TTC549 (cell line): Measurements from ENCODE around the gene ZNF774.
"Not testable (repeated sequence)": the region's sequence is repeated elsewhere in the genome, so short reads cannot be mapped to it uniquely, and the experiment has no call there.

ENCODE experiments used
- FAIRE-seq: peaks from 2 replicates; lab custom pipeline; 2012; peaks lifted over from hg19 to GRCh38; lab: Jason Lieb, UNC

The ZNF774 gene

DNA sequence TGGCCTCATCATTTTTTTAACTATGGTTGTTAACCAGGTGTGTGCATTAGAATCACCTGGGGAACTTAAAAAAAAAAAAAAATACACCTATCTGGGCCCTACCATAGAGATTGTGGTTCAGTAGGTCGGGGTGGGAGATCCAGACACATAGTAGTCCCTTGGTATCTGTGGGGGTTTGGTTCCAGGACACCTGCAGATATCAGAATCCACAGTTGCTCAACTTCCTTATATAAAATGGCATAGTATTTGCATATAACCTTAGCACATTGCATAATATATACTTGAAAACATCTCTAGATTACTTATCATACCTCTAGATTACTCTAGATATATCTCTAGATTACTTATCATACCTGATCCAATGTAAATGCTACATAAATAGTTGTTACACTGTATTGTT is 41.0 kb downstream of the ZNF774 start:
- FAIRE-seq: no peak

DNA sequence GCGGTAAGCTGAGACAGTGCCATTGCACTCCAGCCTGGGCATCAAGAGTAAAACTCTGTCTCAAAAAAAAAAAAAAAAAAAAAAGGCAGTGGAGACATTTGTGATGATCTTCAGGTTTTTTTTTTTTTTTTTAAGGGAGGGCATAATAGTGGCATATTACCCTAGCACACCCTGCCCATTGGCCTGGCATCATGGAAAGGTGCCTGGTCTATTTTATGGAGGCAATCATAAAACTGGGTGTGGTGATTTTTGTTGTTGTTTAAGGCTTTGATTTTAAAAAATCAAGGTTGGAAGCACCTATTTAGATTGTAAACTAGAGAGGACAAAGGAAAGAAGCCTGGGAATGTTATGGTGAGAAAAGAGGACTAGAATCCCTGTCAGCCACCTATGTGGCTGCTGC is 42.0 kb downstream of the ZNF774 start:
- FAIRE-seq: no peak

DNA sequence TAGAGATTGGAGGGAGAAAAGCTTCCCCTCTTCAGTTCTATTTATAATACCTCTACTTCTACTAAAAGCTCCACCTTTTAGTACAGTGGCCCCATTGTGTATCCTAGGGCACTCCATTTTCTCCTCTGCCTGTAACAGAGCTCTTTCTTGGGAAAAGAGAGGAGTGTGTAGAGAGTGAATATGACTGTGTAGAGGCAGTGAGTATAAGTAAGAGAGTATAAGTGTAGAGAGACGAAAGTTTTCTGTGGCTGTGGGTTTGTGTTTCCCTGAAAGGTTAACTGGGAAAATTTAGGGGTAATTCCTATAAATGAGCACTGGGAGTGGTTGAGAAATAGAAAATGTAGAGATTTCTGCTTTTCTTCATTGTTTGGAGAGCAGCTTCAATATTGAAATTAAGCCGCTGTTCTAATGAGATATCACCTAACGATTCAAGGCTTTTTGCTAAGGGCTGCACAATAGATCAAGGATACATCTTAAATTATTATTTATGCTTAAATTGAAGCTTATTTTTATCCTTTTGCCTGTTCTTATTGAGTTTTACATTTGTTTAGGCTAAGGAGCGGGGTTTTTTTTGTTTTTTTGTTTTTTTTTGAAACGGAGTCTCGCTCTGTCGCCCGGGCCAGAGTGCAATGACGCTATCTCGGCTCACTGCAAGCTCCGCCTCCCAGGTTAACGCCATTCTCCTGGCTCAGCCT is 42.8 kb downstream of the ZNF774 start:
- FAIRE-seq: no peak

DNA sequence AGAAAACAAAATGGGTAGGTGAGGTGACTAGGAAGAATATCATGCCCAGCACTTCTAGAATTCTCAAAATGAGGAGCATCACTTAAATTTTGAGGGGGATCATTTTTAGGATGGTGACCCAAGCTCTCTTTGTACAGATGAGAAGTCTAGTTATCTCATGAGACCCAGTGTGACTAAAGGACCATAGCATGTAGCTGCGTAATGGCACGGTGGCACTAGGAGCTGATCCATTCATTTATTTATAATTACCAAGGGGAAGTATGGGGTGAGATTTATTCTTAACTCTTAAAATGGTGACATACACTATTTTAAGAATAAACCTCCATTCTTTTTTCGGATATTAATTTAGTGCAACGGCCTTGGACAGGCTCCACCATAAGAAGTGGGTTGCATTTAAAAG is 44.2 kb downstream of the ZNF774 start:
- no peak for FAIRE-seq

GRCh38 chr15:90400005-90400758 is 48.1 kb downstream of the ZNF774 start:
- no peak for FAIRE-seq

DNA sequence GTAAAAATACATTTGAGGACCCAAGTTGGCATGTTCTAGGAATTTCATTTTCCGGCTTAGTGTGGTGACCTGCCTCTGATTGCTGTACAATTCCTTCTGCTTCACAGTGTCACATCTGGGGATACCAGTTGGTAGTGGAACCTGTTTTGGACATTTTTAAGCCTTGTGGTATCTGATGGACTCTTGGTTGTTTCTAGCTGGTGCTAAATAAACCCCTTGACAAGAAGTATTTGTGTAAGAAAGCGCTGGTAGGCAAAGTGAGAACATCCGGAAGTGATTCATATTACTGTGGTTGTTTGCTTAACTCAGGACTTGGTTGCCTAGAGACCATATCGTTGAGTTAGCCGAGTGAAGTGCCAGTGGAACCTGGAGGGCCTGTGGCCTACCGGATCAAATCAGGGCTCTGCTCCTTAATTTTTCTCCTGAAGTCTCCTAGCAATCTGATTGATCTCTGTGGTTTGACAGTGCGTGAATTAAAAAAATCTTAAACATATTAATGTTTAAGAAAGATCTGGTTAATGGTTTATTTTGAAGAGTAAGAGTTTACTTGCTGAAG is 48.8 kb downstream of the ZNF774 start:
- no peak for FAIRE-seq

GRCh38 chr15:90401495-90401894 is 49.4 kb downstream of the ZNF774 start:
- FAIRE-seq: no peak

- FAIRE-seq: no peak
Observed at GRCh38 chr15:90402223-90402622, 50.1 kb downstream of the ZNF774 start.

DNA sequence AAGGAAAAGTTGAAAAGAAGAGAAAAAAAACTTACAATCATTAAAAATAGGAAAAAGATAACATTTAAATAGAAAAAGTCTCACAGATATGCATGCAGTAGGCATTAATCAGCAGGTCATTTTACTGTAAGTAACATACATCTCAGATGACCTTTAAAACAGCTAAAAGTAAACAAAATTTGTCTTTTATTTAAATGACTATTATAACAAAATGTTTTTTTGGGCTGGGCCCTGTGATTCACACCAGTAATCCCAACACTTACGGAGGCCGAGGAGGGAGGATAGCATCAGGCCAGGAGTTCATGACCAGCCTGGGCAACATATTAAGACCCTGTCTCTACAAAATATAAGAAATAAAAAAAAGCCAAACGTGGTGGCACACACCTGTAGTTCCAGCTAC is 50.7 kb downstream of the ZNF774 start:
- FAIRE-seq: no peak

- FAIRE-seq: no peak
Observed at GRCh38 chr15:90405055-90405607, 53.0 kb downstream of the ZNF774 start.

- FAIRE-seq: no peak
Observed at GRCh38 chr15:90407336-90407735, 55.3 kb downstream of the ZNF774 start.

- no peak for FAIRE-seq
Observed at GRCh38 chr15:90407871-90408317, 55.8 kb downstream of the ZNF774 start.

GRCh38 chr15:90408657-90409056 is 56.6 kb downstream of the ZNF774 start:
- FAIRE-seq: no peak

DNA sequence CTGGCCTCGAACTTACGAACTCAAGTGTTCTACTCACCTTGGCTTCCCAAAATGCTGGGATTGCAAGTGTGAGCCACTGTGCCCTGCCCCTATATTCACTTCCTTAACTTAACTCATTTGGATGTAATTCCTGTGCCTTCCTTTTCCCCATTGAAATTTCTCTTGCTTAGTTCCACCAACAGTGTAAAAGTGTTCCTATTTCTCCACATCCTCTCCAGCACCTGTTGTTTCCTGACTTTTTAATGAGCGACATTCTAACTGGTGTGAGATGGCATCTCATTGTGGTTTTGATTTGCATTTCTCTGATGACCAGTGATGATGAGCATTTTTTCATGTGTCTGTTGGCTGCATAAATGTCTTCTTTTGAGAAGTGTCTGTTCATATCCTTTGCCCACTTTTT is 57.5 kb downstream of the ZNF774 start:
- FAIRE-seq: not testable (repeated sequence)

DNA sequence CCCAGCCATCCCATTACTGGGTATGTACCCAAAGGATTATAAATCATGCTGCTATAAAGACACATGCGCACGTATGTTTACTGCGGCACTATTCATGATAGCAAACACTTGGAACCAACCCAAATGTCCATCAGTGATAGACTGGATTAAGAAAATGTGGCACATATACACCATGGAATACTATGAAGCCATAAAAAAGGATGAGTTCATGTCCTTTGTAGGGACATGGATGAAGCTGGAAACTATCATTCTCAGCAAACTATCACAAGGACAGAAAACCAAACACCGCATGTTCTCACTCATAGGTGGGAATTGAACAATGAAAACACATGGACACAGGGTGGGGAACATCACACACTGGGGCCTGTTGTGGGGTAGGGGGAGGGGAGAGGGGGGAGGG is 58.2 kb downstream of the ZNF774 start:
- FAIRE-seq: not testable (repeated sequence)

- FAIRE-seq: no peak
Observed at GRCh38 chr15:90411176-90411575, 59.1 kb downstream of the ZNF774 start.
